MM.1S (cell line): ENCODE measurements around the gene RNF220.

ENCODE experiments used
- DNase-seq: peaks from one replicate; pipeline ENCODE4 v3.0.0-alpha.2; 2015
- H2AFZ ChIP-seq: fragments of 300-600 bp; sonication (generic); 2 replicates; pipeline ENCODE4 v1.6.0; 2016; ENCODE audit warnings: antibody characterized with exemption, low read length
- H3F3A ChIP-seq: fragments of 300-600 bp; sonication (generic); 2 replicates; pipeline ENCODE4 v1.6.1; 2016; ENCODE audit warnings: mild to moderate bottlenecking, antibody characterized with exemption, low read length, moderate library complexity, mixed read lengths; ENCODE audit not compliant: insufficient read depth
- H3K27ac ChIP-seq: fragments of 300-600 bp; sonication (generic); 2 replicates; pipeline ENCODE4 v1.5.1; 2016; ENCODE audit warnings: mild to moderate bottlenecking, low read length
- H3K27me3 ChIP-seq: fragments of 300-600 bp; sonication (generic); replicated peaks from 2 replicates; pipeline ENCODE4 v1.6.0; 2016; ENCODE audit warnings: low read length; ENCODE audit not compliant: insufficient read depth
- H3K36me3 ChIP-seq: fragments of 300-600 bp; sonication (generic); replicated peaks from 2 replicates; pipeline ENCODE4 v1.6.1; 2016; ENCODE audit warnings: mild to moderate bottlenecking, low read length, mixed read lengths; ENCODE audit not compliant: insufficient read depth
- H3K4me1 ChIP-seq: fragments of 300-600 bp; sonication (generic); 2 replicates; pipeline ENCODE4 v1.6.1; 2016; ENCODE audit warnings: low read length, mixed read lengths
- H3K4me2 ChIP-seq: fragments of 300-600 bp; sonication (generic); 2 replicates; pipeline ENCODE4 v1.6.0; 2016; ENCODE audit warnings: low read depth, low read length
- H3K4me3 ChIP-seq: fragments of 300-600 bp; sonication (generic); 2 replicates; pipeline ENCODE4 v1.5.1; 2016; ENCODE audit warnings: low read length, mixed read lengths
- H3K79me2 ChIP-seq: fragments of 300-600 bp; sonication (generic); 2 replicates; pipeline ENCODE4 v1.6.1; 2016; ENCODE audit warnings: mixed run types, low read length, mixed read lengths
- H3K9ac ChIP-seq: fragments of 300-600 bp; sonication (generic); 2 replicates; pipeline ENCODE4 v1.6.1; 2016; ENCODE audit warnings: low read length, mixed read lengths
- H3K9me2 ChIP-seq: fragments of 300-600 bp; sonication (generic); replicated peaks from 2 replicates; pipeline ENCODE4 v1.6.1; 2016; ENCODE audit warnings: mild to moderate bottlenecking, low read length, mixed read lengths; ENCODE audit not compliant: insufficient read depth
- H3K9me3 ChIP-seq: fragments of 300-600 bp; sonication (generic); replicated peaks from 2 replicates; pipeline ENCODE4 v1.6.1; 2016; ENCODE audit warnings: mild to moderate bottlenecking, low read length, mixed read lengths; ENCODE audit not compliant: insufficient read depth
- H4K20me1 ChIP-seq: fragments of 300-600 bp; sonication (generic); 2 replicates; pipeline ENCODE4 v1.6.1; 2016; ENCODE audit warnings: mild to moderate bottlenecking, low read length, moderate library complexity, mixed read lengths; ENCODE audit not compliant: insufficient read depth
- CTCF ChIP-seq: fragments of 300-600 bp; sonication (generic); IDR thresholded peaks from 2 replicates; pipeline ENCODE4 v1.5.1; 2016; ENCODE audit warnings: antibody characterized with exemption, low read length, mixed read lengths
- EZH2 ChIP-seq: fragments of 300-600 bp; sonication (generic); optimal IDR thresholded peaks from 2 replicates; pipeline ENCODE3; 2017; ENCODE audit warnings: low read depth, mild to moderate bottlenecking, antibody characterized with exemption, low read length, mixed read lengths
- EZH2phosphoT487 ChIP-seq: fragments of 300-600 bp; sonication (generic); IDR thresholded peaks from 2 replicates; pipeline ENCODE4 v1.6.1; 2018; ENCODE audit warnings: antibody characterized with exemption, low read length

RNF220 gene

GRCh38 chr1:44620072-44620471 is 215.0 kb downstream of the RNF220 start:
- Histone ChIP-seq H4K20me1 (no peaks in the 10 kb centered on the region), H3K36me3 (no peaks in the 10 kb centered on the region), H3K27ac (no peak overlapping the region), H3K9me2 (no peaks in the 10 kb centered on the region), H3K27me3 (no peaks in the 10 kb centered on the region), H3K9ac (no peak overlapping the region), H3K79me2 (no peaks in the 10 kb centered on the region), H3K9me3 (no peaks in the 10 kb centered on the region), H3F3A (no peaks in the 10 kb centered on the region), H3K4me3 (no peak overlapping the region), H3K4me2 (no peak overlapping the region), H2AFZ (no peak overlapping the region), H3K4me1 (no peaks in the 10 kb centered on the region)
- DNase-seq: no peak
- TF ChIP-seq CTCF (no peak), EZH2phosphoT487 (no peak), EZH2 (no peak)

DNA sequence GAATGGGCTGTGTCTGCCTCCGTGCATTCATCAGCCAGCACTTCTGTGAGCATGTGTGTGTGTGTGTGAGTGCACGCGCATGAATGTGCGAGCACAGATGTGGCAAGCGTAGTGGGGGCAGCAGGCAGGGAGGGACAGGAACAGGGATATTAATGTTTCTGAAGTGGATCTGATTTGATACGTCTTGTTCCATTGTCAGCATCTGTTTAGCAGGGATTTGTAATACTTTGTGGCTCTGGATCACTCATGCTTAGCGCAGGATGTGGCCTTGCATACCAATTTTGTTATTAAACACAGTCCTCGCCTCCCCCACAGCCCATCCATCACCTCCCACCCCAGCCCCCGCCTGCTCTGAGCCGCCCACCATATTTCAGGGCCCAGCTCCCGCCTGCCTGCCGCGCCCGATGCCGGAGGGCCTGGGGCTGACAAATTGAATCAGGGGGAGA is 216.8 kb downstream of the RNF220 start:
- DNase-seq: no peak

GRCh38 chr1:44624268-44624901 is 219.3 kb downstream of the RNF220 start:
- Histone ChIP-seq H3K4me1 (no peaks in the 10 kb centered on the region), H3K4me3 (no peak overlapping the region), H3K9ac (no peak overlapping the region), H3K9me3 (no peaks in the 10 kb centered on the region), H4K20me1 (no peaks in the 10 kb centered on the region), H3K27me3 (no peaks in the 10 kb centered on the region), H3F3A (no peaks in the 10 kb centered on the region), H2AFZ (no peak overlapping the region), H3K4me2 (no peak overlapping the region), H3K36me3 (no peaks in the 10 kb centered on the region), H3K9me2 (no peaks in the 10 kb centered on the region), H3K79me2 (no peaks in the 10 kb centered on the region), H3K27ac (no peak overlapping the region)
- DNase-seq: no peak
- no peak for TF ChIP-seq EZH2phosphoT487

More for the DNA sequence above, 216.8 kb downstream of the RNF220 start:
- Histone ChIP-seq H3K27me3 (no peaks in the 10 kb centered on the region), H2AFZ (no peak overlapping the region), H3F3A (no peaks in the 10 kb centered on the region), H3K4me1 (no peaks in the 10 kb centered on the region), H3K4me2 (no peak overlapping the region), H3K9ac (no peak overlapping the region), H3K9me2 (no peaks in the 10 kb centered on the region), H3K79me2 (no peaks in the 10 kb centered on the region), H3K9me3 (no peaks in the 10 kb centered on the region), H3K4me3 (no peak overlapping the region), H3K36me3 (no peaks in the 10 kb centered on the region), H4K20me1 (no peaks in the 10 kb centered on the region), H3K27ac (no peak overlapping the region)
- TF ChIP-seq CTCF: no peak
- TF ChIP-seq EZH2: no peak
- no peak for TF ChIP-seq EZH2phosphoT487

GRCh38 chr1:44625348-44625747 is 220.3 kb downstream of the RNF220 start:
- Histone ChIP-seq H3K9ac (no peak overlapping the region), H3K27ac (no peak overlapping the region), H3F3A (no peaks in the 10 kb centered on the region), H3K4me2 (no peak overlapping the region), H3K27me3 (no peaks in the 10 kb centered on the region), H3K4me3 (no peak overlapping the region), H3K9me2 (no peaks in the 10 kb centered on the region), H3K79me2 (no peaks in the 10 kb centered on the region), H3K4me1 (no peaks in the 10 kb centered on the region), H2AFZ (no peak overlapping the region), H4K20me1 (no peaks in the 10 kb centered on the region), H3K36me3 (no peaks in the 10 kb centered on the region), H3K9me3 (no peaks in the 10 kb centered on the region)
- TF ChIP-seq CTCF: no peak
- DNase-seq: no peak
